A673 (cell line): ENCODE results near the gene WNT4. TPM values are rescaled to one million over a fixed set of nuclear protein-coding genes. Genes with fewer than 3 reads are reported as not detected.

Experiments used
- BruUV-seq: library from RNA; stranded (reverse); fragments of 400-500 nt; replicated peaks from 2 replicates; lab custom pipeline; 2021; lab: Mats Ljungman, UMichigan
- CTCF ChIA-PET: fragments of 300-600 bp; sonication (Branson Sonifier 250); formaldehyde crosslinking; loops from one replicate; lab custom pipeline; 2022; ENCODE audit warnings: antibody characterized with exemption; lab: Charles Lee
- POLR2A ChIA-PET: fragments of 300-600 bp; sonication (Branson Sonifier 250); formaldehyde crosslinking; loops from one replicate; lab custom pipeline; 2022; ENCODE audit warnings: antibody characterized with exemption; ENCODE audit not compliant: low non-redundant PET; lab: Charles Lee
- DNase-seq: peaks from one replicate; pipeline ENCODE4 v3.0.0-alpha.2; 2015; ENCODE audit warnings: low spot score
- H3K27ac ChIP-seq: fragments of 200-600 bp; sonication (generic); 2 replicates; pipeline ENCODE4 v1.5.1; 2016; ENCODE audit warnings: mixed run types, low read depth, mild to moderate bottlenecking, mixed read lengths, antibody characterized with exemption, low read length; ENCODE audit not compliant: poor library complexity, severe bottlenecking
- H3K27me3 ChIP-seq: fragments of 200-600 bp; sonication (generic); replicated peaks from 2 replicates; pipeline ENCODE4 v1.6.1; 2017; ENCODE audit warnings: mixed run types, low read depth, mild to moderate bottlenecking, mixed read lengths, antibody characterized with exemption, low read length; ENCODE audit not compliant: insufficient read depth, poor library complexity
- H3K36me3 ChIP-seq: fragments of 200-600 bp; sonication (generic); 2 replicates; pipeline ENCODE4 v1.6.1; 2016; ENCODE audit warnings: mixed run types, mild to moderate bottlenecking, mixed read lengths, antibody characterized with exemption, low read length; ENCODE audit not compliant: insufficient read depth, poor library complexity, severe bottlenecking
- H3K4me1 ChIP-seq: fragments of 200-600 bp; sonication (generic); 2 replicates; pipeline ENCODE4 v1.6.1; 2017; ENCODE audit warnings: mixed run types, mild to moderate bottlenecking, mixed read lengths, antibody characterized with exemption, low read length; ENCODE audit not compliant: insufficient read depth, poor library complexity, severe bottlenecking
- H3K4me3 ChIP-seq: fragments of 200-600 bp; sonication (generic); 2 replicates; pipeline ENCODE4 v1.5.1; 2016; ENCODE audit warnings: low read depth, mixed run types, mild to moderate bottlenecking, mixed read lengths, low read length; ENCODE audit not compliant: poor library complexity, severe bottlenecking
- H3K9me3 ChIP-seq: fragments of 200-600 bp; sonication (generic); 2 replicates; pipeline ENCODE4 v1.6.1; 2016; ENCODE audit warnings: mixed run types, low read depth, mild to moderate bottlenecking, mixed read lengths, antibody characterized with exemption, low read length; ENCODE audit not compliant: poor library complexity, severe bottlenecking
- EZH2 ChIP-seq: fragments of 200-600 bp; sonication (generic); IDR thresholded peaks from 2 replicates; pipeline ENCODE4 v1.6.1; 2017; ENCODE audit warnings: borderline replicate concordance, low read depth, mild to moderate bottlenecking, mixed read lengths, antibody characterized with exemption, low read length; ENCODE audit not compliant: poor library complexity, severe bottlenecking
- intact Hi-C: fragments of 100-400 bp; cut with micrococcal nuclease; formaldehyde crosslinking; loops from one replicate; pipeline ENCODE4 v1.10.0; 2022; ENCODE audit not compliant: unreplicated experiment
- total RNA-seq: library from RNA; stranded (reverse); gene quantifications from 2 replicates; pipeline ENCODE4 v1.2.3, GENCODE V29; 2021
- TF ChIP-seq, protein P1 (sequence below): fragments of 300-800, 200-600 bp; sonication (generic); conservative IDR thresholded peaks from 2 replicates; pipeline ENCODE4 v1.5.1; 2017; ENCODE audit warnings: low read depth, mild to moderate bottlenecking, antibody characterized with exemption, low read length, moderate library complexity, mixed read lengths

The WNT4 gene
- total RNA-seq, 1 experiment from 2014 or later: not detected

DNA sequence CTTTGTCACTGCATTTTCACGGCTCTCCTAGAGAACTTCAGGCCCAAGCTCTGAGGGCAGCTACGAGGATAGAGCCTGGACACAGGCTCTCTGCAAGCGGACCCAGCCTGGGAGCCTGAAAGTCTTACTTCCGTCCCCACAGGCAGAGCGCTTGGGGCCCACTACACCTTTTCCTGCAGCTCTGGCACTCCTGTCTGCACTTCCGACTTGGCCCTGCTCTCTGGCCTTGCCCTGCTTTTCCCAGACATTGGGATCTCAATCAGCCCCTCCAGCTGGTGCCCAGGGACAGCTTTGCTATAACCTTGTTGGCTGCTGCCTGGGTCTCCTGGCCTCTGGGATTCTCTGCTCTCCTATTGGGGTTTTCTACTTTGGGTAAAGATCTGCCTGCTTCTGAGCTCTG is 27.6 kb downstream of the WNT4 start:
- Histone ChIP-seq H3K9me3 (no peaks in the 10 kb centered on the region), H3K4me3 (no peak overlapping the region), H3K27ac (no peak overlapping the region), H3K36me3 (no peaks in the 10 kb centered on the region), H3K4me1 (peaks cover 10% of the 10 kb centered on the region), H3K27me3 (no peaks in the 10 kb centered on the region)
- POLR2A ChIA-PET: no interaction called here
- DNase-seq: no peak
- intact Hi-C loops: loop anchor here (10.0 kb wide), 1 partner anchor 530 kb away; the partner anchor contains the start of gene C1QC
- CTCF ChIA-PET: no interaction called here
- TF ChIP-seq, protein P1, sequence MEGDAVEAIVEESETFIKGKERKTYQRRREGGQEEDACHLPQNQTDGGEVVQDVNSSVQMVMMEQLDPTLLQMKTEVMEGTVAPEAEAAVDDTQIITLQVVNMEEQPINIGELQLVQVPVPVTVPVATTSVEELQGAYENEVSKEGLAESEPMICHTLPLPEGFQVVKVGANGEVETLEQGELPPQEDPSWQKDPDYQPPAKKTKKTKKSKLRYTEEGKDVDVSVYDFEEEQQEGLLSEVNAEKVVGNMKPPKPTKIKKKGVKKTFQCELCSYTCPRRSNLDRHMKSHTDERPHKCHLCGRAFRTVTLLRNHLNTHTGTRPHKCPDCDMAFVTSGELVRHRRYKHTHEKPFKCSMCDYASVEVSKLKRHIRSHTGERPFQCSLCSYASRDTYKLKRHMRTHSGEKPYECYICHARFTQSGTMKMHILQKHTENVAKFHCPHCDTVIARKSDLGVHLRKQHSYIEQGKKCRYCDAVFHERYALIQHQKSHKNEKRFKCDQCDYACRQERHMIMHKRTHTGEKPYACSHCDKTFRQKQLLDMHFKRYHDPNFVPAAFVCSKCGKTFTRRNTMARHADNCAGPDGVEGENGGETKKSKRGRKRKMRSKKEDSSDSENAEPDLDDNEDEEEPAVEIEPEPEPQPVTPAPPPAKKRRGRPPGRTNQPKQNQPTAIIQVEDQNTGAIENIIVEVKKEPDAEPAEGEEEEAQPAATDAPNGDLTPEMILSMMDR: no peak
- no peak for TF ChIP-seq EZH2
- no TSS peak for BruUV-seq

DNA sequence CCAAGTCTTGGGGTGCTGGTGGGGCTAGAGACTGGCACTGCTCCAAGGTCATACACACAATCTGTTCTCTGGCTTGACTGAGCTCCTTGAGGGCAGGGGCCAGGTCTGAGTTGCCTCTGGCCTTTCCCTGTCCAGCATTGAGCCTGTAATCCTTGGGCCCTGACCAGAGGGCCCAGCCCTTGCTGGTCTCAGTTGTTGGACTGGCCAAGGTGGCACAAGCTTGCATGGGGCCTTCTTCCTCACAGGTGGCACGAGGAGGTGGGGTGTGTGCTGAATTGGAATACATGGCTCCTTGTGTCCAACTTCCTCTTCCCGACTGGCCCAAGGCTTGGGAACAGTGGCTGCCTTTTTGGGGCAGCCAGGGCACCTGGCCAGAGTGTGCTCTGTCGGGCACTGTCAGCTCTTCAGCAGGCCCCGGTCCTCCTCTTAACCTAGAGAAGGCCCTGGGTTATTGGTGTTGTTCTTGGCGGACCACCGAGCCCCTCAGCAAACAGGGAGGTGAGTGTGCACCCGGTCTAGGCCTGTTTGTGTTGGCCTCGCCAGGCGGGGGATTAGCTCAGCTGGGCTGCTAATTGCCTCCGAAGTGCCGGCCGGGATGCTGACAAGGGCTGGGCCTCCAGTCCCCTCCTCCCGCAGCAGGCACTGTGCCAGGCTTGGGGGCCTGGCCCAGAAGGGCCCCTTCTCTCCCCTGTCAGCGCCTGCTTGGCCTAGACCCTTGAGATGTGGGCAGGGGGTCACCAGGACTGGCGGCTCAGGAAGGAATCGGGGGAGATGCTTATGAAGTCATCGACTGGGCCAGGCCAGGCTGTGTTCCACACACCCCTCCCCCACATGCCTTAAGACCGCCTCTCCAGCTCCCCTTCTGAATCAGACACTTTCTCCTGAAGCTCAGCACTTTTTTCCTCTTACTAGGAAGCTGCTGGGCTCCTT is 28.5 kb downstream of the WNT4 start:
- H3K4me1 ChIP-seq: peaks cover 10% of the 10 kb centered on the region
- DNase-seq: peak; percentile 35
- intact Hi-C loops: loop anchor here (10.0 kb wide), 1 partner anchor 530 kb away; the partner anchor contains the start of gene C1QC
- no peak for TF ChIP-seq EZH2
- TF ChIP-seq, protein P1: no peak
- no peaks in the 10 kb centered on the region for H3K27me3 ChIP-seq
- ChIA-PET CTCF (interaction anchor here (0.6 kb wide), 1 partner anchor 91 kb away, joined by 3 read pairs; no protein-coding TSS in a partner anchor), POLR2A (no interaction called here)
- no peak overlapping the region for H3K4me3 ChIP-seq
- H3K9me3 ChIP-seq: no peaks in the 10 kb centered on the region
- peak overlapping the region; percentile 47 for H3K27ac ChIP-seq
- H3K36me3 ChIP-seq: no peaks in the 10 kb centered on the region
- BruUV-seq: no TSS peak

DNA sequence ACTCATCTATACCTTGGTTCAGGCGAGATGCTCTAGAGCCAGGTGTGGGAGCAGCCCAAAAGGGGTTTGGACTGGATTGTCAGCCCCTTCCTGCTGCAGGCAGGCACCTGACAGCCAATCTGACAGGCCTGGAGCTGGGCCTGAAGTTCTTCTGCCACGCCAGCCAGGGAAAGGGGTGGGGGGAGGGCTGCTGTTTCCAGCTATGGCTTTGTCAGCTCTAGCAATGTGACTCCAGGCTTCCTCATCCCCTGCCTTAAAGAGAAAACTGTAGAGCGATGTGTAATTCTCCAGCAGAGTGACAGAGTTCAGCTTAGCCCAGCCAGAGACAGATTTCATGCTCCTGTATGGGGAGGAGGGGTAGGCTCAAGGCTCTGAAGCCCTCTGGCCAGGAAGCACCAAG is 30.3 kb downstream of the WNT4 start:
- intact Hi-C loops: loop anchor here (10.0 kb wide), 1 partner anchor 532 kb away; the partner anchor contains the start of gene C1QC
- Histone ChIP-seq H3K4me3 (no peak overlapping the region), H3K9me3 (no peaks in the 10 kb centered on the region), H3K4me1 (peaks cover 10% of the 10 kb centered on the region), H3K36me3 (no peaks in the 10 kb centered on the region), H3K27ac (no peak overlapping the region), H3K27me3 (no peaks in the 10 kb centered on the region)
- no peak for DNase-seq
- no TSS peak for BruUV-seq
- ChIA-PET CTCF (no interaction called here), POLR2A (no interaction called here)
- TF ChIP-seq EZH2: no peak
- TF ChIP-seq, protein P1: no peak
